Measurements from ENCODE around the gene POLR1A.

- TF ChIP-seq, protein P1, sequence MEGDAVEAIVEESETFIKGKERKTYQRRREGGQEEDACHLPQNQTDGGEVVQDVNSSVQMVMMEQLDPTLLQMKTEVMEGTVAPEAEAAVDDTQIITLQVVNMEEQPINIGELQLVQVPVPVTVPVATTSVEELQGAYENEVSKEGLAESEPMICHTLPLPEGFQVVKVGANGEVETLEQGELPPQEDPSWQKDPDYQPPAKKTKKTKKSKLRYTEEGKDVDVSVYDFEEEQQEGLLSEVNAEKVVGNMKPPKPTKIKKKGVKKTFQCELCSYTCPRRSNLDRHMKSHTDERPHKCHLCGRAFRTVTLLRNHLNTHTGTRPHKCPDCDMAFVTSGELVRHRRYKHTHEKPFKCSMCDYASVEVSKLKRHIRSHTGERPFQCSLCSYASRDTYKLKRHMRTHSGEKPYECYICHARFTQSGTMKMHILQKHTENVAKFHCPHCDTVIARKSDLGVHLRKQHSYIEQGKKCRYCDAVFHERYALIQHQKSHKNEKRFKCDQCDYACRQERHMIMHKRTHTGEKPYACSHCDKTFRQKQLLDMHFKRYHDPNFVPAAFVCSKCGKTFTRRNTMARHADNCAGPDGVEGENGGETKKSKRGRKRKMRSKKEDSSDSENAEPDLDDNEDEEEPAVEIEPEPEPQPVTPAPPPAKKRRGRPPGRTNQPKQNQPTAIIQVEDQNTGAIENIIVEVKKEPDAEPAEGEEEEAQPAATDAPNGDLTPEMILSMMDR (IDR thresholded peaks at IDR 0.05): no peak
- TF ChIP-seq POLR2A (IDR thresholded peaks at IDR 0.05) (no peak), EP300 (IDR thresholded peaks at IDR 0.05) (no peak)
Observed at GRCh38 chr2:85974390-85974789, 131.3 kb downstream of the POLR1A start.
